ENCODE measurements around the gene TNFSF15.

Gene TNFSF15

GRCh38 chr9:114774524-114774923 is 31.3 kb downstream of the TNFSF15 start:
- Histone ChIP-seq H3K36me3 (no peaks in the 10 kb centered on the region), H3K9me3 (no peaks in the 10 kb centered on the region), H3K4me3 (ENCODE audit: low read depth, low read length) (no peak overlapping the region), H3K27me3 (no peaks in the 10 kb centered on the region), H3K4me1 (no peaks in the 10 kb centered on the region)
- TF ChIP-seq CTCF (IDR thresholded peaks at IDR 0.05; ENCODE audit: low read depth, low read length) = no peak
- DNase-seq = no peak

GRCh38 chr9:114771889-114772288 is 34.0 kb downstream of the TNFSF15 start:
- no peak for TF ChIP-seq CTCF (IDR thresholded peaks at IDR 0.05; ENCODE audit: low read depth, low read length)
- DNase-seq = no peak
- no peaks in the 10 kb centered on the region for H3K4me1 ChIP-seq
- no peaks in the 10 kb centered on the region for H3K36me3 ChIP-seq
- no peaks in the 10 kb centered on the region for H3K9me3 ChIP-seq
- no peaks in the 10 kb centered on the region for H3K27me3 ChIP-seq
- H3K4me3 ChIP-seq (ENCODE audit: low read depth, low read length) = no peak overlapping the region

GRCh38 chr9:114770991-114771390 is 34.8 kb downstream of the TNFSF15 start:
- Histone ChIP-seq H3K4me3 (ENCODE audit: low read depth, low read length) (no peak overlapping the region), H3K4me1 (no peaks in the 10 kb centered on the region), H3K36me3 (no peaks in the 10 kb centered on the region), H3K9me3 (no peaks in the 10 kb centered on the region), H3K27me3 (no peaks in the 10 kb centered on the region)
- DNase-seq = no peak
- no peak for TF ChIP-seq CTCF (IDR thresholded peaks at IDR 0.05; ENCODE audit: low read depth, low read length)

GRCh38 chr9:114769624-114770023 is 36.2 kb downstream of the TNFSF15 start:
- DNase-seq = no peak
- no peak for TF ChIP-seq CTCF (IDR thresholded peaks at IDR 0.05; ENCODE audit: low read depth, low read length)

GRCh38 chr9:114763220-114763619 is 42.6 kb downstream of the TNFSF15 start:
- Histone ChIP-seq H3K9me3 (no peaks in the 10 kb centered on the region), H3K27me3 (no peaks in the 10 kb centered on the region; the same call in none of the 2 replicates), H3K36me3 (no peaks in the 10 kb centered on the region), H3K4me3 (ENCODE audit: low read depth, low read length) (no peak overlapping the region), H3K4me1 (no peaks in the 10 kb centered on the region)
- no peak for TF ChIP-seq CTCF (IDR thresholded peaks at IDR 0.05; ENCODE audit: low read depth, low read length)
- DNase-seq = no peak

More at GRCh38 chr9:114769624-114770023, 36.2 kb downstream of the TNFSF15 start:
- no peaks in the 10 kb centered on the region for H3K9me3 ChIP-seq
- H3K27me3 ChIP-seq = no peaks in the 10 kb centered on the region; the same call in none of the 2 replicates
- no peaks in the 10 kb centered on the region for H3K4me1 ChIP-seq
- no peak overlapping the region for H3K4me3 ChIP-seq (ENCODE audit: low read depth, low read length)
- no peaks in the 10 kb centered on the region for H3K36me3 ChIP-seq

GRCh38 chr9:114761523-114761922 is 44.3 kb downstream of the TNFSF15 start:
- H3K9me3 ChIP-seq = no peaks in the 10 kb centered on the region
- no peaks in the 10 kb centered on the region for H3K36me3 ChIP-seq
- H3K27me3 ChIP-seq = no peaks in the 10 kb centered on the region; the same call in none of the 2 replicates
- no peaks in the 10 kb centered on the region for H3K4me1 ChIP-seq
- DNase-seq = no peak
- no peak overlapping the region for H3K4me3 ChIP-seq (ENCODE audit: low read depth, low read length)
- TF ChIP-seq CTCF (IDR thresholded peaks at IDR 0.05; ENCODE audit: low read depth, low read length) = no peak

Measured in BE2C (cell line).